Kidney capillary endothelial cell (primary cell): ENCODE measurements around the gene RPS6KA2.

Experiments used
- DNase-seq: peaks from one replicate; pipeline ENCODE4 v3.0.0-alpha.2; 2018; ENCODE audit warnings: low spot score

RPS6KA2 gene

GRCh38 chr6:166488076-166488685, 138.9 kb downstream of the RPS6KA2 start:
- DNase-seq = peak; percentile 96

GRCh38 chr6:166487148-166487547, 139.9 kb downstream of the RPS6KA2 start:
- DNase-seq = no peak

GRCh38 chr6:166486536-166486880, 140.5 kb downstream of the RPS6KA2 start:
- DNase-seq = no peak

- DNase-seq = no peak
Measured at GRCh38 chr6:166485651-166486535, 141.2 kb downstream of the RPS6KA2 start.

- no peak for DNase-seq
Measured at GRCh38 chr6:166484863-166485262, 142.2 kb downstream of the RPS6KA2 start.

- DNase-seq = no peak
Measured at GRCh38 chr6:166483573-166484250, 143.3 kb downstream of the RPS6KA2 start.

GRCh38 chr6:166483026-166483425, 144.0 kb downstream of the RPS6KA2 start:
- DNase-seq = no peak

GRCh38 chr6:166478782-166479592, 148.1 kb downstream of the RPS6KA2 start:
- no peak for DNase-seq

GRCh38 chr6:166477647-166478365, 149.2 kb downstream of the RPS6KA2 start:
- no peak for DNase-seq

GRCh38 chr6:166476634-166477215, 150.3 kb downstream of the RPS6KA2 start:
- no peak for DNase-seq

- DNase-seq = no peak
Measured at GRCh38 chr6:166476061-166476591, 150.9 kb downstream of the RPS6KA2 start.

- DNase-seq = no peak
Measured at GRCh38 chr6:166474721-166475565, 152.1 kb downstream of the RPS6KA2 start.

- no peak for DNase-seq
Measured at GRCh38 chr6:166473886-166474571, 153.0 kb downstream of the RPS6KA2 start.

- no peak for DNase-seq
Measured at GRCh38 chr6:166472636-166473035, 154.4 kb downstream of the RPS6KA2 start.

GRCh38 chr6:166471797-166472260, 155.2 kb downstream of the RPS6KA2 start:
- no peak for DNase-seq

GRCh38 chr6:166470863-166471410, 156.1 kb downstream of the RPS6KA2 start:
- no peak for DNase-seq

GRCh38 chr6:166470029-166470862, 156.8 kb downstream of the RPS6KA2 start:
- no peak for DNase-seq

GRCh38 chr6:166469426-166469961, 157.6 kb downstream of the RPS6KA2 start:
- no peak for DNase-seq
